ENCODE measurements around the gene HNRNPLL. TPM values are rescaled to one million over a fixed set of nuclear protein-coding genes. Genes with fewer than 3 reads are reported as not detected.

Gene HNRNPLL
- total and polyA plus RNA-seq, 2 of the 8 experiments (the other 6 are each of a cell fraction or from before 2014, with no cell fraction given), result 18.6 to 69.3 TPM

GRCh38 chr2:38560092-38560491 lies 42.6 kb downstream of the HNRNPLL start:
- H3K23ac ChIP-seq (ENCODE audit: insufficient read length), result no peak overlapping the region
- H3K18ac ChIP-seq (ENCODE audit: extremely low read depth, low read length), result no peak overlapping the region
- 94% methylated on average over 2 of the region's 2 CpGs; no CpG with 5 or more reads in 1 of the 2 experiments for WGBS, 2 experiments (ENCODE audit: extremely low coverage in 1 of 2, insufficient coverage in 1 of 2, insufficient read length in 1 of 2, insufficient replicate concordance in 2 of 2, low coverage in 1 of 2, low lambda C conversion rate in 2 of 2, missing lambda C conversion rate in 1 of 2)
- no peak overlapping the region for H4K5ac ChIP-seq (ENCODE audit: insufficient read length, low read depth, low read length)
- H3K9me3 ChIP-seq (ENCODE audit: insufficient read depth in 2 of 2, low read depth in 1 of 2, low read length in 1 of 2), result no peaks in the 10 kb centered on the region
- no peak overlapping the region for H2BK5ac ChIP-seq (ENCODE audit: low read depth, low read length)
- no peaks in the 10 kb centered on the region for H3K79me1 ChIP-seq (ENCODE audit: low read depth, low read length)
- POLR2A ChIA-PET (ENCODE audit: partially characterized antibody), result no interaction called here
- TF ChIP-seq POU5F1 (IDR thresholded peaks at IDR 0.05; ENCODE audit: low read depth, low read length), result no peak
- no peak for TF ChIP-seq KDM4A (IDR thresholded peaks at IDR 0.05; ENCODE audit: low read depth, low read length, severe bottlenecking)
- TF ChIP-seq TBP (IDR thresholded peaks at IDR 0.05; ENCODE audit: low read depth, low read length), result no peak
- TF ChIP-seq RBBP5 (IDR thresholded peaks at IDR 0.05; ENCODE audit: borderline replicate concordance, low read depth, low read length), result no peak
- no peak overlapping the region for H3K4me3 ChIP-seq (ENCODE audit: extremely low read depth in 1 of 4, insufficient read depth in 2 of 4, low read depth in 3 of 4, low read length in 4 of 4)
- peaks cover 0 to 38% (median 4%) of the 10 kb centered on the region in 4 experiments; a peak in 3 of 8 replicates for H3K36me3 ChIP-seq (ENCODE audit: control insufficient read depth in 2 of 4, insufficient read depth in 4 of 4, low read length in 3 of 4)
- no peak overlapping the region for H3K14ac ChIP-seq (ENCODE audit: insufficient read length)
- H2BK120ac ChIP-seq (replicated peaks; ENCODE audit: low read depth, low read length), result no peak overlapping the region
- H3K23me2 ChIP-seq (ENCODE audit: low read depth, low read length), result no peaks in the 10 kb centered on the region
- no peak overlapping the region for H2BK12ac ChIP-seq (ENCODE audit: low read depth, low read length)
- no peak overlapping the region for H4K91ac ChIP-seq (replicated peaks; ENCODE audit: insufficient read length, low read length)
- DNase-seq (ENCODE audit: low read depth in 1 of 2, low spot score in 2 of 2), result no peak
- H4K8ac ChIP-seq (ENCODE audit: extremely low read depth, insufficient read depth, low read length), result no peak overlapping the region
- no peak overlapping the region for H3K4me2 ChIP-seq (ENCODE audit: insufficient read depth in 1 of 2, low read depth in 2 of 2, low read length in 2 of 2)
- no peak overlapping the region for H3K27ac ChIP-seq (ENCODE audit: low read depth, low read length)
- H3K56ac ChIP-seq (replicated peaks; ENCODE audit: insufficient read length, low read depth, low read length), result no peak overlapping the region
- no peaks in the 10 kb centered on the region for H3K4me1 ChIP-seq (replicated peaks in 1 of 4; ENCODE audit: control insufficient read depth in 3 of 4, insufficient read depth in 4 of 4, low read length in 3 of 4)
- CTCF ChIA-PET (ENCODE audit: partially characterized antibody), result no interaction called here
- no peak overlapping the region for H2AFZ ChIP-seq (ENCODE audit: low read length)
- no peak overlapping the region for H2AK5ac ChIP-seq (ENCODE audit: low read depth, low read length)
- no peak overlapping the region for H3K9ac ChIP-seq (replicated peaks in 1 of 4; ENCODE audit: extremely low read depth in 1 of 4, low read depth in 3 of 4, low read length in 3 of 4)
- FAIRE-seq, result no peak
- H2BK15ac ChIP-seq (ENCODE audit: low read length), result no peak overlapping the region
- no peaks in the 10 kb centered on the region for H3K27me3 ChIP-seq (replicated peaks in 1 of 4; ENCODE audit: control insufficient read depth in 3 of 4, extremely low read depth in 1 of 4, insufficient read depth in 3 of 4, low read length in 3 of 4)
- H3K79me2 ChIP-seq (ENCODE audit: control insufficient read depth in 1 of 2, insufficient read depth in 2 of 2, low read length in 2 of 2), result no peaks in the 10 kb centered on the region
- no peaks in the 10 kb centered on the region for H4K20me1 ChIP-seq (replicated peaks in 1 of 2; ENCODE audit: control insufficient read depth in 1 of 2, insufficient read depth in 2 of 2, low read length in 2 of 2)
- no peak overlapping the region for H2BK20ac ChIP-seq (ENCODE audit: low read length)
- no peak overlapping the region for H3K4ac ChIP-seq (replicated peaks; ENCODE audit: insufficient read length, low read depth, low read length)

Measured in H1 (cell line).